CD1c-positive myeloid dendritic cell (primary cell): ENCODE data around the gene NIPBL.
"Not testable (repeated sequence)": the region's sequence is repeated elsewhere in the genome, so short reads cannot be mapped to it uniquely, and the experiment has no call there.

ENCODE experiments used
- DNase-seq: peaks from one replicate; pipeline ENCODE4 v3.0.0-alpha.2; 2016; ENCODE audit errors: extremely low spot score

Gene NIPBL, protein sequence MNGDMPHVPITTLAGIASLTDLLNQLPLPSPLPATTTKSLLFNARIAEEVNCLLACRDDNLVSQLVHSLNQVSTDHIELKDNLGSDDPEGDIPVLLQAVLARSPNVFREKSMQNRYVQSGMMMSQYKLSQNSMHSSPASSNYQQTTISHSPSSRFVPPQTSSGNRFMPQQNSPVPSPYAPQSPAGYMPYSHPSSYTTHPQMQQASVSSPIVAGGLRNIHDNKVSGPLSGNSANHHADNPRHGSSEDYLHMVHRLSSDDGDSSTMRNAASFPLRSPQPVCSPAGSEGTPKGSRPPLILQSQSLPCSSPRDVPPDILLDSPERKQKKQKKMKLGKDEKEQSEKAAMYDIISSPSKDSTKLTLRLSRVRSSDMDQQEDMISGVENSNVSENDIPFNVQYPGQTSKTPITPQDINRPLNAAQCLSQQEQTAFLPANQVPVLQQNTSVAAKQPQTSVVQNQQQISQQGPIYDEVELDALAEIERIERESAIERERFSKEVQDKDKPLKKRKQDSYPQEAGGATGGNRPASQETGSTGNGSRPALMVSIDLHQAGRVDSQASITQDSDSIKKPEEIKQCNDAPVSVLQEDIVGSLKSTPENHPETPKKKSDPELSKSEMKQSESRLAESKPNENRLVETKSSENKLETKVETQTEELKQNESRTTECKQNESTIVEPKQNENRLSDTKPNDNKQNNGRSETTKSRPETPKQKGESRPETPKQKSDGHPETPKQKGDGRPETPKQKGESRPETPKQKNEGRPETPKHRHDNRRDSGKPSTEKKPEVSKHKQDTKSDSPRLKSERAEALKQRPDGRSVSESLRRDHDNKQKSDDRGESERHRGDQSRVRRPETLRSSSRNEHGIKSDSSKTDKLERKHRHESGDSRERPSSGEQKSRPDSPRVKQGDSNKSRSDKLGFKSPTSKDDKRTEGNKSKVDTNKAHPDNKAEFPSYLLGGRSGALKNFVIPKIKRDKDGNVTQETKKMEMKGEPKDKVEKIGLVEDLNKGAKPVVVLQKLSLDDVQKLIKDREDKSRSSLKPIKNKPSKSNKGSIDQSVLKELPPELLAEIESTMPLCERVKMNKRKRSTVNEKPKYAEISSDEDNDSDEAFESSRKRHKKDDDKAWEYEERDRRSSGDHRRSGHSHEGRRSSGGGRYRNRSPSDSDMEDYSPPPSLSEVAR (N-terminal part only)

GRCh38 chr5:36876299-36876964 is at the start of gene NIPBL:
TSS of gene NIPBL (plus strand) at chr5:36876769. CDS start at chr5:36953697, 76,928 bp downstream.
- peak; percentile 95 for DNase-seq

DNA sequence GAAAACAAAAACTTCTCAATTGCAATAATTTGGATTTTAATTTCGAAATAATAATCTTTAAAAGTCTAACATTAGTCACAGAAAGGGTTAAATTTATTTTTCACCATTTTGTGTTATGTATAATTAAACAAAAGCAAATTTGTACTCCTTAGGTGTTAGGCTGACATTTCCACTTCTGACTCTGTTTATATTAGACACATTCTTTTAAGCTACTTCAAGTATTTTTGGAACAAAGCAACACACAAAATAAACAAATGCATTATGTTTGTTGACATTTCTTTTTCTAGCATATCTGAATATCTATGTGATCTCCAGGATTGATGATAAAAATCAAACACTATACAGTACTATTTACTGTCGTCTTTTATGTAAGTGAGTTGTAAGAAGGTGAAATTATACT is 44.3 kb upstream of the NIPBL start:
- no peak for DNase-seq

DNA sequence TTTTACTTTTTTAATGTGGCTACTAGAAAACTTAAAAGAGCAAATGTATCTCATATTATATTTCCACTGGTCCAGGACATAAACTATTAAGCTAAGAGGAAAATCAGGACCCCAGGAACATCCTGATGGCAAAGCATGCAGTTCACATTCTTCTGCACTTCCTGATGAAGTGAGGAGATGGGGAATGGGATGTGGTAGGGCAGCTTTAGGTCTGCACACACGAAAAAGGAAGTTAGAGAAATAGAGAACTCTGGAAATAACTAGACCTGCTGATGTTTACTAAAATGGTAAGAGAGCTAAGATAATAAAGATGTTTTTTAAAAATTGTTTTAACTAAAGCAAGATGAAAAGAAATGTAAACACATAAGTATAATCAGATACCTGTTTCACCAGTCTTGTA is 39.7 kb upstream of the NIPBL start:
- peak; percentile 62 for DNase-seq

DNA sequence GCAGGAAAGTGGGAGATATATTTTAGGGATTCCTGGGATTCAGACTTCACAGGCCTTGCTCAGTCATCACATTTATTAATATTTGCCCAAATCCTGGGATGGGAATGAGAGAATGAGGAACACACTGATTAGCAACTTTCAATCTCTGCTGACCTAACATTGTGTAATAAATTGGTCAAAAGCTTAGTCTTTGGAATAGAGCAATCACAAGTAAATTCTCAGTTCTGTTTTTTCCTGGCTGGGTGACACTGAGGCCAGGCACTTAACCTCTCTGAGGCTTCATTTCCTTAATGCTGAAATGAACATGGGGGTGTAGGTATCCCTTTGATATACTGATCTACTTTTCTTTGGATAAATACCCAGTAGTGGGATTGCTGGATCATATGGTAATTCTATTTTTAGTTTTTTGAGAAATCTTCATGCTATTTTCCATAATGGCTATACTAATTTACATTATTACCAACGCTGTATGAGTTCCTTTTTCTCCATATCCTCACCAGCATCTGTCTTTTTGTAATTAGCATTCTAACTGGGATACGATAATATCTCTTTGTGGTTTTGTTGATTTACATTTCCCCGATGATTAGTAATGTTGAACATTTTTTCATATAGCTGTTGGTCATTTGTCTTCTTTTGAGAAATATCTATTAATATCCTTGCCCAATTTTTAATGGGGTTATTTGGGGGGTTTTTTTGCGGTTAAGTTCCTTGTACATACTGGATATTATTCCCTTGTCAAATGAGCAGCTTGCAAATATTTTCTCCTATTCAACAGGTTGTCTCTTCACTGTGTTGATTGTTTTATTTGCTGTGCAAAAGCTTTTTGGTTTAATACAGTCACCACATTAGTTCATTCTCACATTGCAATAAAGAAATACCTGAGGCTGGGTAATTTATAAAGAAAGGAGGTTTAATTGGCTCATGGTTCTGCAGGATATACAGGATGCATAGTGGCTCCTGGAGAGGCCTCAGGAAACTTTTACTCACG is 36.8 kb upstream of the NIPBL start:
- peak; percentile 81 for DNase-seq

- DNase-seq: no peak
Observed at GRCh38 chr5:36841677-36842076, 34.9 kb upstream of the NIPBL start.

DNA sequence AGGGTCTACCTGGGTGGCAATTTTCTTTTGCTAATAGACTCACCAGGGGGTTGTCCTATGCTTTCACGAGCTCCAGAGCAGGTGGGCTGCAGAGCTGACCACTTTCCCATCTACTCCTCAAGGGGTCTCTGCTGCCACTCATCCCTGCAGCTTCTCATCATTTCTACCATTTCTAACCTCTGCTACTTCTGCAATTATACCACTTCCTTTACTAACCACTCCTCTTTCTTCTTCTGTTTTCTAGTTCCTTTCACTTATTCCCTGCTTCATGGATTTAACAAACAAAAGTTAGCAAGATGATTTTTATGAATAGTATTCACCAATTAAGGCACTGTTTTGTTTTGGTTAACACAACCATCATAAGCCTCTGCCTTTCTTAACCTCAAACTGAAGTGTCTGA is 34.5 kb upstream of the NIPBL start:
- DNase-seq: no peak

- DNase-seq: no peak
Observed at GRCh38 chr5:36844305-36844704, 32.3 kb upstream of the NIPBL start.

GRCh38 chr5:36848545-36848944 is 28.0 kb upstream of the NIPBL start:
- not testable (repeated sequence) for DNase-seq

GRCh38 chr5:36852903-36853302 is 23.7 kb upstream of the NIPBL start:
- DNase-seq: not testable (repeated sequence)

DNA sequence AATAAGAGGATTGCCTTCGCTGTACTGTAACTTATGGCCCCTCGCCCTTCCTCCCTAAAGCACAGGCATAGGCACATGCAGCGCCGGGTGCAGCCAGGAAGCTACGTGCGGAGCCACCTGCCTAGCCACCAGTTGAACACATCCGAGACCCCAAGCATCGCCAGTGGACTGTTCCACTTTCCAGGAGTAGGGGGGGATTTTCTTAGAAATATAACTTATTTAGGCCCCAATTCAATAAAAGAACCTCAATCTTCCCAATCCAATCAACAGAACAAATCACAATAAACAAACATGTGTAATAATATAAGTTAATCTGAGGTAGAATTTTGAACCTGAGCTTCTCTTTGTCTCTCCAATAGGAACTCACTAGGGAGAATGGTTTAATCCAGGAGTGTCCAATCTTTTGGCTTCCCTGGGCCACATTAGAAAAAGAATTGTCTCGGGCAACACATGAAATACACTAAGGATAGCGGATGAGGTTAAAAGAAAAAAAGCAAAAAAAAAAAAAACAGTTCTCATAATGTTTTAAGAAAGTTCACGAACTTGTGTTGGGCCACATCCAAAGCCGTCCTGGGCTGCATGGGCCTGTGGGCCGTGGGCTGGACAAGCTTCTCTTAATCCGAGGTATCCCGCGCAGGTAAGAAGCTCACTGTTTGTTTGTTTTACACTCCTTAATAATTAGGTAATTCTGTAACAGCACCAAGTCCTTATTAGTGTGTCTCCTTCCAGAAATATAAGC is 22.0 kb upstream of the NIPBL start:
- DNase-seq: no peak

DNA sequence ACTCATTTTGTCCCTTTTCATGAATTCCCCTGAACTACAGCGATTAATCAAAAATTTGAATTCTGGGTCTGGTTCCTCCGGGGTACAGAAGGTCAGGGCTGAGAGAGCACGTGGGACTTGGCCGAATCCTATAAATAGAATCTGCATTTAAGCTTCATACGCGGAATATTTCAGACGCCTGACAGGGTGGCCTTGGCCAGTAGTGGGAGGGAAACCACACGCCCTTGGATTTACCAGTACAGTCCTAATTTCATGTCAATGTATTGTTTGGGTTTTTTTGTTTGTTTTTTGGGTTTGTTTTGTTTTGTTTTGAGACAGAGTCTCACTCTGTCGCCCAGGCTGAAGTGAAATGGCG is 21.5 kb upstream of the NIPBL start:
- DNase-seq: no peak

DNA sequence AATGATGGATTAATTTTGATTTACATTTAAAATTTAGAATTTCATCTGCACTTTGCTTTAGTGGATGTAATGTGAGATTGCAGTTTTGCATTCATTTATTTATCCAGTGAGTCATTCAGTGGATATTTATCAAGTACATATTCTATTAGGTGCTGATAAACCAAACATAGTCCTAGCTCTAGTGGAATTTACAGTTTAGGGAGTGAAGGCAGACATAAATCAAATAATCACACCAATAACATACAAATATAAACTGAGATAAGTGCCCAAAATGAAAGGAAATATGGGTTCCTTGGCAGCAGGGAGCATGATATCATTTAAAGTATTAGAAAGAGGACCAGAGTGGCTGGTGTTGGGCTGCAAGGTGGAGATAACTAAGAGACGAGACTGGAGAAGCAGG is 14.7 kb upstream of the NIPBL start:
- DNase-seq: no peak

- peak; percentile 86 for DNase-seq
Observed at GRCh38 chr5:36870399-36871040, 6.0 kb upstream of the NIPBL start.

DNA sequence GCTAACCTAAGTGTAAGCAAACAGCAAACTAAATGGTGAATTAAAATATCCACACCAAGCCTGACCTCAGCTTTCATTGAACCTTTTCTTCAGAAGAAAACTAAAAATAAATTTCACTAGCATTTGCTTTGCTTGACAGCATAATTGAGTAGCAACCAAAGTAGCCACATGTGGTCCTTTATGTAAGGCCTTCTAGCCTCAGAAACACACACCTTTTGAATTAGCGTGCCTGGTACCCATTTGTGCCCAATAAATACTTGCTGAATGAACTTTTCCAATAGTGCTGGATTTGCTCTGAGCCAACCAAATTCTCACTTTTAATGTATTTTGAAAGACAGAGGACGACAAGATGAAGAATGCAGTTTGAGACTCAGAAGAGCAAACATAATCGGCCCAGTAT is 2.1 kb upstream of the NIPBL start:
- no peak for DNase-seq

DNA sequence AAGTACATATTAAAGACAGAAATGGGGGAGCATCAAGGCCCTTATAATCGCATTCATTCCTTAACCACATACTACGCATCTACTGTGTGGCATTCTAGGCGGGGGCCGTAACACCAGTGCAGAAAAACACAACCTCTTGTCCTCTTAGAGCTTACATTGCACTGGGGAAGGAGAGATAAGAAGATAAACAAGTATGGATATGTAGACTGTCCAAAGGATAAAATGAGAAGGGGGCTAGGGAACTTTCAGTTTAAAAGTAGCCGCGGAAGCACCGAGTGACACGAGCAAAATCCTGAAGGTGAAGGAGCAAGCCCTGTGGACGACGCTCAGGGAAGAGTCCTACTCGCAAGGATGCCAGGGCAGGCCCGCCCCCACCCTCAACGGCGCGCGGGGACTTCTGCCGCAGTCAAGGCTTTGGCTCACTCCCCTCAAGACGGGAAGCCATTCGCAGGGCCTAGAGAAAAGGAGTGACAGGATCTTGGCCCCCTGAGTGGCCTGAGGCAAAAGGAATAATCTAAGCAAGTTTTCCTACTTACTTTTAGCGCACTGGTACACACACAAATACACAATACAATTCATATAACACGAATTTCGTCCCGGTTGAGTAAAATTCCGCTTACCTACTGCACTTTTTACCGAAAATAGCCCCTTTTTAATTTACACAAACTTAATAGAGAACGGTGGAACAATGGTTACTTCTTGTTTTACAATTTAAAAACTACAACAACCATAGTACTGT is 1.3 kb upstream of the NIPBL start:
- DNase-seq: peak; percentile 65

DNA sequence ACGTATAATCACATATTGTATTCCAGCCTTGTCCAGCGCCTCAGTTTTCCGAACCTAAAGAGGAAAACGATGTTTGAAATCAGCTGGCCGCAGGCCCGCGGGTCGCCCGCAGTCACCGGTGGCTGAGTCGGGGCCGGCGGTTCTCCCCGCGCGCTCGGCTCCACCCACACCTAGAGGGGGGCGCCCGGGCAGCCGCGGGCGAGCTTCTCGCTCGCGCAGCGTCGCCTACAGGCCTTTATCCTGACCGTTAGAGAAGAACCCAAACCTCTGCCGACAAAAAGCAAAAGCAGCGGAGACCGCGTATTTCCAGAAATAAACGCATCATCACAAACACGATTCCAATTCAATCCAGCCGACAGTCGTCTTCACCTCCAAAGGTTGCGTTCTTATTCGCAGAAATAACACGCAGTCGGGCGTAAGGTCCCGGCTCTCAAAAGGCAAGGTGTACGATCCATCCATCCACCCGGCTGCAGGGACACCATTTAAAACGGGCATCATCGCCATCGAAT is 725 bp upstream of the NIPBL start:
- peak; percentile 84 for DNase-seq

GRCh38 chr5:36876965-36877666 is 547 bp downstream of the NIPBL start:
- DNase-seq: peak; percentile 61
